Muscle of leg (tissue), 11 donors: ENCODE data around the gene MKRN2OS. TPM values are rescaled to one million over a fixed set of nuclear protein-coding genes. Genes with fewer than 3 reads are reported as not detected.

ENCODE experiments used
- DNase-seq: peaks from one replicate; pipeline ENCODE4 v3.0.0; 2013
- H3K27ac ChIP-seq: one replicate; pipeline ENCODE4 v1.5.1; 2013; ENCODE audit warnings: mild to moderate bottlenecking, low read length, control low read depth
- H3K27me3 ChIP-seq: one replicate; pipeline ENCODE4 v1.6.1; 2013; ENCODE audit warnings: low read length; ENCODE audit not compliant: control insufficient read depth, insufficient read depth
- H3K36me3 ChIP-seq: one replicate; pipeline ENCODE4 v1.6.1; 2013; ENCODE audit warnings: low read length; ENCODE audit not compliant: control insufficient read depth, insufficient read depth
- H3K4me1 ChIP-seq: one replicate; pipeline ENCODE4 v1.6.1; 2013; ENCODE audit warnings: low read length; ENCODE audit not compliant: control insufficient read depth, insufficient read depth
- H3K4me3 ChIP-seq: one replicate; pipeline ENCODE4 v1.5.1; 2013; ENCODE audit warnings: low read length, control low read depth
- H3K9me3 ChIP-seq: replicated peaks from 2 replicates; pipeline ENCODE4 v1.6.1; 2013; ENCODE audit warnings: low read depth, low read length; ENCODE audit not compliant: control insufficient read depth
- WGBS: methylation state at CpG from one replicate; pipeline ENCODE4 v1.1.5; 2013; ENCODE audit warnings: missing lambda C conversion rate; ENCODE audit not compliant: insufficient coverage; 5-methylcytosine and 5-hydroxymethylcytosine counted together
- polyA plus RNA-seq, 8 donors: library from polyadenylated mRNA; unstranded; fragments of 120-200 nt; gene quantifications; one replicate each; pipeline versions ENCODE4 v1.2.1 to v1.2.3, GENCODE V29; 2013; ENCODE audit warnings: inconsistent platforms in 1 of 8, low replicate concordance in 1 of 8; ENCODE audit not compliant: insufficient read length in 8 of 8, insufficient read depth in 1 of 8
- total RNA-seq: library from RNA; stranded (reverse); fragments of 120-200 nt; gene quantifications from one replicate; pipeline ENCODE4 v1.2.4, GENCODE V29; 2013

MKRN2OS gene
- total and polyA plus RNA-seq, 9 donors = 0.12 to 1.1 (median 0.61) TPM; not detected in 1

DNA sequence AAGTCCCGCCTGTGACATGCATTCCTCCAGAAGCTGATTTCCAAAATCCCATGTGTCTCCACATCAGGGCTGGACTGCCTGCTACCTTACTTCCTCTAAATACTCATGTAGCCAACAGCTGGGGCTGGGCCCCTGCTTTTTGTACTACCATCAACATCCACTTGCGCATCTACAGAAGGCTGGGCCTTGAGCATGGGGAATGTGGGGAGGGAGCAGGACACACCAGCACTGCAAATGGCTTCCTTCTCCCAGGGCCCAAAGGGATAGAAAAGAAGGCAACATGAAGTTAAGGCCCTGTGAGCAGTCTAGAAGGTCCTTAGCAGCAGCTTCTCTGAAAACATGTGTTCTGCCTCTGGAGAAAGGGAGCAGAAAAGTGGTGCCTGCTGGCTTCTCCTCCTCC, 38.8 kb upstream of the MKRN2OS start:
- Histone ChIP-seq H3K4me1 (no peaks in the 10 kb centered on the region), H3K4me3 (no peak overlapping the region), H3K27ac (no peak overlapping the region), H3K36me3 (peaks cover 84% of the 10 kb centered on the region), H3K9me3 (no peaks in the 10 kb centered on the region), H3K27me3 (no peaks in the 10 kb centered on the region)
- DNase-seq = no peak
- no CpG with 5 or more reads among the region's 2 CpGs for WGBS

DNA sequence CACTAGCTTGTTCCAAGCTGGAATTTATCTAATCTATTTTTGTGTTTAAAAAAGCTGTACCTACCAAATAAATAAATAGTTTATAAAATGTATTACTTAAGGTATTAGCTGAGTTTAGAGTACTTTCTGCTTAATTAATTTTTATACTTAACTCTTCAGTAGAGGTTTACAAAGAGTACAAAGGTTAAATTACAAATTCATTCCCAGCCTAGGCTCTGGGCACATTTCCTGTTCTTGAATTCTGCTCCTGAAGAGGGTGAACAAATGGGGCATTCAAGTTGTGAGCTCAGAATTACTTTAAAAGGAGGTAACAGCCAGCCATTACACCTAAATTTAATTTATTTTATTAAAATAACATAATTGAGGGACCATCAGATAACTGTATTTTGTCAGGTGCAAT, 38.0 kb upstream of the MKRN2OS start:
- Histone ChIP-seq H3K36me3 (peaks cover 85% of the 10 kb centered on the region), H3K27me3 (no peaks in the 10 kb centered on the region), H3K27ac (no peak overlapping the region), H3K4me1 (no peaks in the 10 kb centered on the region), H3K9me3 (no peaks in the 10 kb centered on the region), H3K4me3 (no peak overlapping the region)
- DNase-seq = no peak

DNA sequence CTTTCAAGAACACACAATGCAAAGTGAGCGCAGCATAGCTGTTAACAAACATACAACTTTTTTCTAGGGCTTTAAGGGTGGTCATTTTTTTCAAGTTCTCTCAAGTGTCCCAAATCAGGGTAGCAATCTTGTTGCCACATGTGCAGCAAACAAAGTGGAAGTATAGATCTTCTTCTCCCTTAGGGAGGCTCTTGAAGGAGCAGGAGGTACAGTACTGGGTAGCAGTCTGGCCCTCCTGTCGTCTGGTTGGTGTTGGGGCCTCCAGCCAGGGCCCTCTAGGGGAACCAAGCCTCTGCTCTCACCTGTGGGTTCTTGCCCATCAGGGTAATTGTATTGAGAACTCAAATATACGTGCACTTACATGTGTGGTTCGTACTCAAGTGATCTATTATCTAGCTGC, 37.4 kb upstream of the MKRN2OS start:
- peaks cover 84% of the 10 kb centered on the region for H3K36me3 ChIP-seq
- H3K4me1 ChIP-seq = no peaks in the 10 kb centered on the region
- H3K27me3 ChIP-seq = no peaks in the 10 kb centered on the region
- no peaks in the 10 kb centered on the region for H3K9me3 ChIP-seq
- no peak for DNase-seq
- 67% methylated on average over 3 of the region's 4 CpGs for WGBS
- H3K4me3 ChIP-seq = no peak overlapping the region
- no peak overlapping the region for H3K27ac ChIP-seq

DNA sequence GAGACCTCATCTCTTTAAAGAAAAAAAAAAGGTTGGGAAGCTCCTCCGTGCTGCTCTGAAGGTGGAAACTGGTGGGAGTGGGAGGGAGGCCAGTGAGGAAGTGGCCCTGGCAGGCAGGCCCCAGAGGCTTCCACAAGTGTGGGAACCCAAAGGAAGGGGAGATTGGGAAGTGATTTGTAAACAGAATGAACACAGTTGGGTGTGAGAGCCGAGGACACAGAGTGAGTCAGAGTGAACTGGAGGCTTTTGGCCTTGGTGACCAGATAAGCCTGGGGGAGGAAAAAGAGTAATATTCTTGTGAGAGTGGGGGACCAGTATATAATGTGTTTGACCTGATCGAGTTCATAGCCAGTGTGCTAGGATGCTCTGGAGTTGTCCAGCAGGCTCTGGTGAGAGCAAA, 34.6 kb upstream of the MKRN2OS start:
- Histone ChIP-seq H3K4me3 (no peak overlapping the region), H3K36me3 (peaks cover 80% of the 10 kb centered on the region), H3K27ac (no peak overlapping the region), H3K27me3 (no peaks in the 10 kb centered on the region), H3K9me3 (no peaks in the 10 kb centered on the region), H3K4me1 (no peaks in the 10 kb centered on the region)
- DNase-seq = no peak
- WGBS = 61% methylated on average over 3 of the region's 3 CpGs

DNA sequence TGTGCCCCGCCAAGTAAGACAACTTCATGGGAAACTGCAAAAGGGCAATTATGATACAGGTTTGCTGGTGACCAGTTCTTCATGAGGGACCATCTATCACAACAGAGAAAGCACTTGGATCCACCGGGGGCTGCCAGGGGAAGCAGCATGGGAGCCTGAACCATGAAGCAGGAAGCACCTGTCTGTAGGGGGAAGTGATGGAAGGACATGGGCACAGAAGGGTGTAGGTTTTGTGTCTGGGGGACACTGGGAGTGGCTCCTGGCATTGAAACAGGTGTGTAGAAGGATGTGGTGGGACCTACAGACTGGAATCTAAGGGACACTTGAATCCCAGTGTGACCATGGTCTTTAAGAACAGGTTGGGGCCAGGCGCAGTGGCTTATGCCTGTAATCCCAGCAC, 34.2 kb upstream of the MKRN2OS start:
- Histone ChIP-seq H3K36me3 (peaks cover 80% of the 10 kb centered on the region), H3K27me3 (no peaks in the 10 kb centered on the region), H3K4me1 (no peaks in the 10 kb centered on the region), H3K4me3 (no peak overlapping the region), H3K27ac (no peak overlapping the region), H3K9me3 (no peaks in the 10 kb centered on the region)
- 86% methylated on average over 2 of the region's 3 CpGs for WGBS
- no peak for DNase-seq

DNA sequence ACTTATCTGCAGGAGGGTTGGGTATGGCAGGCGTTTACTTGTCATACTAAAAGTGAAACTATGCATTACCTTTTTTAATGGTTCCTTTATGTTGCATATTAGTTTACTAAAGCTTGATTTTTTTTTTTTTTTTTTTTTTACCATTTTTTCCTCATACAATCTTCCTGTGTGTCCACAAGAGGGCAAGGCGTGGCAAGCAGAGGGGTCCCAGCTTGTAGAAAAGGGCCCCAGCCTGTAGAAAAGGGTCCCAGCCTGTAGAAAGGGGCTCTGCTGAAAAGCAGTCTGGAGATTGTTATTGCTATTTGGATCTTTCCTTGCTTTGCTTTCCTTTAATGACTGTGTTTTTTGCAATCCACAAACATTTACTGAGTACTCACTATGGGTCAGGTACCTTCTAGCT, 33.4 kb upstream of the MKRN2OS start:
- peaks cover 80% of the 10 kb centered on the region for H3K36me3 ChIP-seq
- H3K27ac ChIP-seq = no peak overlapping the region
- no peak overlapping the region for H3K4me3 ChIP-seq
- no CpG with 5 or more reads among the region's 2 CpGs for WGBS
- no peaks in the 10 kb centered on the region for H3K9me3 ChIP-seq
- H3K27me3 ChIP-seq = no peaks in the 10 kb centered on the region
- no peaks in the 10 kb centered on the region for H3K4me1 ChIP-seq
- DNase-seq = no peak

DNA sequence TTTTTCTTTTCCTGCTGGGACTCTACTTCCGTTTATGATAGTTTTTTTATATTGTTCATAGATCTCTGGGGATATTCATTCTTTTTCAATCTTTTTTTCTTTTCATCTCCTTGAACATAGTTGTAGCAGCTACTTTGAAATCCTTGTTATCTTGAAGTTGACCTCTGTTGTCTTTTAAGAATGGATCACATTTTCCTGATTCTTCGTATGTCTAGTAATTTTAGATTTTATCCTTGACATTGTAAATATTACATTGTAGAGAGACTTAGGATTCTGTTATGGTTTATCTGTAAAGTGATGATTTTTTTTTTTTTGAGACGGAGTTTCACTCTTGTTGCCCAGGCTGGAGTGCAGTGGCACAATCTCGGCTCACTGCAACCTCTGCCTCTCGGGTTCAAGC, 32.1 kb upstream of the MKRN2OS start:
- H3K9me3 ChIP-seq = no peaks in the 10 kb centered on the region
- no peaks in the 10 kb centered on the region for H3K27me3 ChIP-seq
- H3K27ac ChIP-seq = no peak overlapping the region
- DNase-seq = no peak
- H3K4me1 ChIP-seq = no peaks in the 10 kb centered on the region
- peaks cover 81% of the 10 kb centered on the region for H3K36me3 ChIP-seq
- 93% methylated on average over 2 of the region's 5 CpGs for WGBS
- H3K4me3 ChIP-seq = no peak overlapping the region

DNA sequence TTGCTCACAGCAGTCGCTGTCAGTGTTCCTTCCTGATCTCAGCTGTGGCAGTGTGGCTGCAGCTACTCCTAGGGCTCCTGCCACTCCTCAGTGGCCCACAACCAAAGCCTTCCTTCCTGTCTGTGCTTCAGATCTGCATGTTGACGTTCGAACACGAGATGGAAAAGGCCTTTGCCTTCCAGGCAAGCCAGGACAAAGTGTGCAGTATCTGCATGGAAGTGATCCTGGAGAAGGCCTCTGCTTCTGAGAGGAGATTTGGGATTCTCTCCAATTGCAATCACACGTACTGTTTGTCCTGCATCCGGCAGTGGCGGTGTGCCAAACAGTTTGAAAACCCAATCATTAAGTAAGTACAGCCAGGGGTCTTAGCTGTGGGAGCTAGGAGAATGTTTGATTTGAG, 29.4 kb upstream of the MKRN2OS start:
- no peaks in the 10 kb centered on the region for H3K9me3 ChIP-seq
- no peak for DNase-seq
- no peak overlapping the region for H3K27ac ChIP-seq
- no peaks in the 10 kb centered on the region for H3K4me1 ChIP-seq
- no peak overlapping the region for H3K4me3 ChIP-seq
- WGBS = 71% methylated on average over 1 of the region's 7 CpGs
- H3K36me3 ChIP-seq = peaks cover 77% of the 10 kb centered on the region
- H3K27me3 ChIP-seq = no peaks in the 10 kb centered on the region

DNA sequence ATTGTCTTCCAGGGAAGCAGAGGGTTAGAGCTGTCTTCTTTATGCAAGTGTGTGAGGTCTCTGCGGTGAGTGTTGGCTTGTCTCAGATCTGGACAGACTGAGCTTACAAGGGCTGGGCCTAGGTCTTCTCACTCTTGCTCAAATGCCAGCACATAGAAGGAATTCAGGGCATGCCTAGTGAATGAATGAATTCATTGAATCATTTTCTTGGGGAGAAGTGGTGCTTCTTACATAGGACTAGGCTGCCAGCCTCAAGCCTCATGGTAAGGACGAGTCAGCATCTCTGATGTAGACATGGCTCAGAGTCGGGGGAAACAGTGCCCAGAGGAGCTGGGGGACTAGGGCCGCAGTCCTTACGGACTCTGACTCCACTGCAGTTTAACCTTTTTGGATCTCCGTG, 28.8 kb upstream of the MKRN2OS start:
- no peak for DNase-seq
- 95% methylated on average over 5 of the region's 6 CpGs for WGBS
- Histone ChIP-seq H3K27ac (no peak overlapping the region), H3K9me3 (no peaks in the 10 kb centered on the region), H3K4me3 (no peak overlapping the region), H3K36me3 (peaks cover 75% of the 10 kb centered on the region), H3K27me3 (no peaks in the 10 kb centered on the region), H3K4me1 (no peaks in the 10 kb centered on the region)

DNA sequence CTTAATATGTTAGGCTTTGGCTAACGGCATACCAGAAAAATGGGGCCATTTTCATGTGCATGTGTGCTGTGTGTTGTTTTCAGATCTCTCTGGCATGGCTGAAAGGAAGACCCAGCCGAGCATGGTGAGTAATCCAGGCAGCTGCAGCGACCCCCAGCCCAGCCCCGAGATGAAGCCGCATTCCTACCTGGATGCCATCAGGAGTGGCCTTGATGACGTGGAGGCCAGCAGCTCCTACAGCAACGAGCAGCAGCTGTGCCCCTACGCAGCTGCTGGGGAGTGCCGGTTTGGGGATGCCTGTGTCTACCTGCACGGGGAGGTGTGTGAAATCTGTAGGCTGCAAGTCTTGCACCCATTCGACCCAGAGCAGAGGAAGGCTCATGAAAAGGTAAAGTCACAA, 26.7 kb upstream of the MKRN2OS start:
- peaks cover 62% of the 10 kb centered on the region for H3K36me3 ChIP-seq
- WGBS = 95% methylated on average over 9 of the region's 11 CpGs

DNA sequence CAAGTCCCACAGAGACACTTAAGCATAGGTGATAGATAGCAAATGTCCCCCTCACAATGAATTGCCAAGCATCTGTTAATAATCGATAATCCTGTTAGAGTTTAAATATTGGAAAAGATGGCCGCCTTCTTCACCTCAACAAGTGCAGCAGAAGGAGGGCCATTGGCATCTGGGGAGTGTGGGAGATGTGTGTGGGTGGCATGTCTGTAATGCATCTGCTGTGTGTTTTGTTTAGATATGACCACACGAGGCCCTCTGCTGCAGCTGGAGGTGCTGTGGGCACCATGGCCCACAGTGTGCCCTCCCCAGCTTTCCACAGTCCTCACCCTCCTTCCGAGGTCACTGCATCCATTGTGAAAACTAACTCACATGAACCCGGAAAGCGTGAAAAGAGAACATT, 24.5 kb upstream of the MKRN2OS start:
- WGBS = 90% methylated on average over 2 of the region's 6 CpGs
- H3K36me3 ChIP-seq = peaks cover 44% of the 10 kb centered on the region

More for the DNA sequence above, 26.7 kb upstream of the MKRN2OS start:
- Histone ChIP-seq H3K27me3 (no peaks in the 10 kb centered on the region), H3K27ac (no peak overlapping the region), H3K4me1 (no peaks in the 10 kb centered on the region), H3K9me3 (no peaks in the 10 kb centered on the region), H3K4me3 (no peak overlapping the region)
- DNase-seq = no peak

More for the DNA sequence above, 24.5 kb upstream of the MKRN2OS start:
- no peak for DNase-seq
- Histone ChIP-seq H3K4me1 (no peaks in the 10 kb centered on the region), H3K27ac (no peak overlapping the region), H3K9me3 (peaks cover 6% of the 10 kb centered on the region), H3K4me3 (no peak overlapping the region), H3K27me3 (no peaks in the 10 kb centered on the region)
